Left ventricle myocardium inferior (tissue), 1 donor: ENCODE measurements around the gene CERK. TPM values are rescaled to one million over a fixed set of nuclear protein-coding genes. Genes with fewer than 3 reads are reported as not detected.
A peak's percentile ranks its signal among the peaks of the same experiment; 100 is the strongest.

Source experiments
- DNase-seq: peaks from one replicate; pipeline ENCODE4 v3.0.0-alpha.2; 2020
- H3K27ac ChIP-seq: fragments of 200-600 bp; replicated peaks from 2 replicates; pipeline ENCODE4 v1.8.0; 2021
- H3K27me3 ChIP-seq: fragments of 200-600 bp; 2 replicates; pipeline ENCODE4 v1.8.0; 2021; ENCODE audit warnings: low read depth
- H3K36me3 ChIP-seq: fragments of 200-600 bp; 2 replicates; pipeline ENCODE4 v1.8.0; 2021
- H3K4me1 ChIP-seq: fragments of 200-600 bp; 2 replicates; pipeline ENCODE4 v1.8.0; 2021
- H3K4me3 ChIP-seq: fragments of 200-600 bp; 2 replicates; pipeline ENCODE4 v1.8.0; 2021; ENCODE audit warnings: mild to moderate bottlenecking, moderate library complexity
- H3K9me3 ChIP-seq: fragments of 200-600 bp; replicated peaks from 2 replicates; pipeline ENCODE4 v1.8.0; 2021
- intact Hi-C: fragments of 100-400 bp; cut with micrococcal nuclease; formaldehyde crosslinking; loops from one replicate; pipeline ENCODE4 v1.11.0; 2022
- total RNA-seq: library from RNA; stranded (reverse); fragmentation: NEBNext Ultra II Directional; extraction: Animal tissue kit (Norgen Biotek cat#: 25700); gene quantifications from one replicate; pipeline ENCODE4 v1.2.1, GENCODE V29; 2021
- TF ChIP-seq, protein P1 (sequence below): fragments of 200-600 bp; IDR thresholded peaks from 2 replicates; pipeline ENCODE4 v1.8.0; 2021; ENCODE audit warnings: antibody characterized with exemption, mild to moderate bottlenecking, borderline replicate concordance
- donor health status: DM: no; HTN: yes; CAD: no; lungs with severe emphysema.

The CERK gene
- total RNA-seq, 1 donor from 2014 or later, result 76.9 TPM

DNA sequence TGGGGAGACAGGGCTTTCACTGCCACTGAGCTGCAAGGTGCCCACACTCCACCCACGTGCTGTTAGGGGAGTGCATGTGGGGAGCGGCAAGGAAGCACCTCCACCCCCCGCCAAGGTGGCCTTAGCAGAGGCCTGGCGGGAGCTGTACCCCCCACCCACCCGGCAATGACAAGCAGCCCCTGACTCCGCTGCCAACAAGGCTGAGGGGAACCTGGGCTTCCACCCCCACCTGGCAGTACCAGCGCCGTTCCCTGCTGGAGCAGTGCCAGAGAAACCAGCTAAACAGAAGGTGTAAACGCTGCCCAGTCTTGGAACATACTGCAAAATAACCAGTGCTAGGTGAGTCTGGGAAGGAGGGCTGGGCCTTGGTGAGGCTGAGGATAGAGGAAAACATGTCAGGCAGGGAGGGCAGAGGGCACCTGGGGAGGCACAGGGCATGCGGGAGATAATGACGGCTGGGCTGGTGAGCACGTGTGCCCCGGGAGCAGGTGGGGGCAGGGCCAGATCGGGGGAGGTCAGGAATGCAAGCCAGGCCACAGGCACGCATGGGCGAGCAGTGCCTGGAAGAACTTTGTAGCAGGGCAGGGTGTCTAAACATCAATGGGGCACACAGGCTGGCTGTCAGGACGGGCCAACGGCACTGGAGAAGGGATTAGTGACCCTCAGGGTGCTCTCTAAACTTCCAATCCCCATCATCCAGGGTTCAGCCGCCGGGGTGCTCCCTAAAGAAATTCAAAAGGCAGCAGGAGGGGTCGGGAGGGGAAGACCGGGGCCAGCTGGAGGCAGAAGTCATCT lies 6.6 kb downstream of the CERK start:
- DNase-seq, result peak; percentile 72
- intact Hi-C loops, result no loop called here
- TF ChIP-seq, protein P1, sequence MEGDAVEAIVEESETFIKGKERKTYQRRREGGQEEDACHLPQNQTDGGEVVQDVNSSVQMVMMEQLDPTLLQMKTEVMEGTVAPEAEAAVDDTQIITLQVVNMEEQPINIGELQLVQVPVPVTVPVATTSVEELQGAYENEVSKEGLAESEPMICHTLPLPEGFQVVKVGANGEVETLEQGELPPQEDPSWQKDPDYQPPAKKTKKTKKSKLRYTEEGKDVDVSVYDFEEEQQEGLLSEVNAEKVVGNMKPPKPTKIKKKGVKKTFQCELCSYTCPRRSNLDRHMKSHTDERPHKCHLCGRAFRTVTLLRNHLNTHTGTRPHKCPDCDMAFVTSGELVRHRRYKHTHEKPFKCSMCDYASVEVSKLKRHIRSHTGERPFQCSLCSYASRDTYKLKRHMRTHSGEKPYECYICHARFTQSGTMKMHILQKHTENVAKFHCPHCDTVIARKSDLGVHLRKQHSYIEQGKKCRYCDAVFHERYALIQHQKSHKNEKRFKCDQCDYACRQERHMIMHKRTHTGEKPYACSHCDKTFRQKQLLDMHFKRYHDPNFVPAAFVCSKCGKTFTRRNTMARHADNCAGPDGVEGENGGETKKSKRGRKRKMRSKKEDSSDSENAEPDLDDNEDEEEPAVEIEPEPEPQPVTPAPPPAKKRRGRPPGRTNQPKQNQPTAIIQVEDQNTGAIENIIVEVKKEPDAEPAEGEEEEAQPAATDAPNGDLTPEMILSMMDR, result no peak
- Histone ChIP-seq H3K36me3 (no peaks in the 10 kb centered on the region), H3K4me3 (peak overlapping the region; percentile 12), H3K27me3 (no peaks in the 10 kb centered on the region), H3K9me3 (no peaks in the 10 kb centered on the region), H3K27ac (peak overlapping the region; percentile 98), H3K4me1 (peaks cover 100% of the 10 kb centered on the region)

DNA sequence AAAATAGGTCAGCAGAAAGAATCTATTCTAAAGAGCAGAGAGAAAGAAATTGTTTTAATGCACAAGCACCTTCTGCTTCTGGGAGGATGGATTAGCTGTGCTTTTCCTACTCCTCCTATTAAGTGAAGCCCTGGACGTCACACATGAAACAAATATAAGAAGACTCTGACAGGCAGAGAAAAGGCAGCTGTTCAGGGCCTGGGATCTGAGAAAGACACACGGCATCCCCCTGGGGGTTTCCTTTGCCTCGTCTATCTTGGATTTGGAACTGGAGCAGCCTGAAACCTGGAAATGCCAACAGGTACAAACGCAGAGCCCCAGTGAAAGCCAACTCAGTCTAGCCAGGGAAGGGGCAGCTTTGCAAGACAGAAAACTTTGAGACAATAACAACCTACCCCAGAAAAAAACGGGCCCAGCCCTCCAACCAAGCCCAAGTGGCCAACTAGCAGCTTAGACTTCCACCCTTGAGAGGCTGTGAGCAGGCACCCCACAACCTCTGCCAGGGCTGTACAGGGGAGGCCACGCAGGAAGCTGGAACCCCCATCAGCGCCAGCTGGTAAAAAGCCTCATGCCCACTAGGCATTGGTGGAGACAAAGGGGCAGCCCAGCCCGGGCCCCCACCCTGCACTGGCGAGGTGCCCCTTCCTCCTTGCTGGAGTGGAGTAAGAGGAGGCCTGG lies 7.3 kb downstream of the CERK start:
- peak overlapping the region; percentile 98 for H3K27ac ChIP-seq
- no peaks in the 10 kb centered on the region for H3K27me3 ChIP-seq
- H3K36me3 ChIP-seq, result no peaks in the 10 kb centered on the region
- TF ChIP-seq, protein P1, result no peak
- no peak for DNase-seq
- H3K4me3 ChIP-seq, result peak overlapping the region; percentile 7
- H3K9me3 ChIP-seq, result no peaks in the 10 kb centered on the region
- peaks cover 100% of the 10 kb centered on the region for H3K4me1 ChIP-seq
- intact Hi-C loops, result no loop called here

DNA sequence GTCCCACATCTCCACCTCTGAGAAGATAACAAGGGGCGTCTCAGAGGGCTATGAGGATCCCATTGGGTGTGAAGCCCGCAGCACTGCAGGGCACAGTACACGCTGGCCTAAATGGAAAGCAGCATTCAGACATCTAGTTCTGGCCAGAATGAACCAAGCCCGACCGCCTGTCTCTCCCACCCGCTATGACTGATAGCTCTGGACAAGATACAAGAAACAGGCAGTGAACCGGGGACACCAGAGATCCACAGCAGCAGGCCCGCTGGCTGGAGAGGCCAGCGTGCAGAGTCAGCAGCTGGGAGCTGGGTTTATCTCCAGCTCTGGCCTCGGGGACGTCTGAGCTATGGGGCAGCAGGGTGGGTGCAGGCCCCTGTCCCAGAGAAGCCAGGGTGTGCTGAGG lies 9.6 kb downstream of the CERK start:
- TF ChIP-seq, protein P1, result no peak
- peaks cover 12% of the 10 kb centered on the region for H3K36me3 ChIP-seq
- no peak for DNase-seq
- peaks cover 98% of the 10 kb centered on the region for H3K4me1 ChIP-seq
- H3K27me3 ChIP-seq, result no peaks in the 10 kb centered on the region
- no peak overlapping the region for H3K4me3 ChIP-seq
- no peaks in the 10 kb centered on the region for H3K9me3 ChIP-seq
- intact Hi-C loops, result no loop called here
- H3K27ac ChIP-seq, result peak overlapping the region; percentile 98

DNA sequence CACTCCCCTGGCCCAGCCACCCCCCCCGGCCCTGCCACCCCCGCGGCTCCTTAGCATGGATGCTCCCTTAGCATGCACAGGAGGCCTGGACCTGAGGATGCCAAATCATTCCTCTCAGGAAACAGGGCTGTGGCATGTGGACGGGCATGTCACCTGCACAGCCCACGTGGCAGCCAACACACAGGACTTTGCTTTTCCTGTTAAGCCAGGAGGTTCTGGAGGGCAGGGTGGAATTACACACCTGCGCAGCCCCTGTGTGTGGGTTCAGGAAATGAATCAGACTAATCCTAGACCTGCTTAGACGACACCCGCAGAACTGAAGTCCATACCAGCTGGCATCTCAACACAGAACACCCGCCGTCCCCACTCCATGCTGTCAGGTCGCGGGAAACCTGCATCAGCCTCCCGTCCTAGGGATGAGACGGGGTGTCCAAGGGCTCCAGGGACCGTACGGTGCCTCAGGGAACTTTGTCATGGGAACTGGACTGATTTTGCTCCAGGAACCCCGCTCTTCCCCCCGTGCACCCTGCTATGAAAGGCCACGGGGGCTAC lies 10.2 kb downstream of the CERK start:
- no peak for DNase-seq
- Histone ChIP-seq H3K9me3 (no peaks in the 10 kb centered on the region), H3K4me1 (peaks cover 92% of the 10 kb centered on the region), H3K27me3 (no peaks in the 10 kb centered on the region), H3K4me3 (no peak overlapping the region), H3K36me3 (peaks cover 12% of the 10 kb centered on the region), H3K27ac (peak overlapping the region; percentile 98)
- TF ChIP-seq, protein P1, result no peak
- intact Hi-C loops, result no loop called here

DNA sequence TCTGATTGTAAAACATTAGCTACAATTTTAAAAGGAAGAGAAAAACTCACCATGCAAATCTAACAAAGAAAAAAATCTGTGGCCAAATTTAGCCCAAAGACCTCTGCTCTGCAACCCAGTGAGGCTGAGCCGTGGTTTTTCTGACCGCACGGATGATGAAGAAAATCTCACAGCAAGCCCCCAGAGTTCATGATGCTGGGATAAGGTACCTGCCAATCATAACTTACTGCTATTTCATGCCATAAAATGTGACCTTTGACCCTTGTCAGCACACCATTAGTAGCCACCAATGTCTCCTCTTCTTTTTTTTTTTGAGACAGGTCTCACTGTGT lies 11.1 kb downstream of the CERK start:
- peaks cover 12% of the 10 kb centered on the region for H3K36me3 ChIP-seq
- no peak for DNase-seq
- intact Hi-C loops, result no loop called here

More for the DNA sequence above, 11.1 kb downstream of the CERK start:
- TF ChIP-seq, protein P1, result no peak
- H3K4me1 ChIP-seq, result peaks cover 90% of the 10 kb centered on the region
- no peaks in the 10 kb centered on the region for H3K27me3 ChIP-seq
- no peaks in the 10 kb centered on the region for H3K9me3 ChIP-seq
- H3K4me3 ChIP-seq, result no peak overlapping the region
- peak overlapping the region; percentile 98 for H3K27ac ChIP-seq
